Measurements from ENCODE around the gene C2orf49. TPM values are rescaled to one million over a fixed set of nuclear protein-coding genes. Genes with fewer than 3 reads are reported as not detected.

The C2orf49 gene
- total RNA-seq (2021; ENCODE audit: unreplicated experiment) = 20.0 TPM
- polyA plus RNA-seq (2012; ENCODE audit: insufficient read length) = 24.3 TPM
- Bru-seq, nascent RNA = percentile 91 among the genes with signal in this experiment
- BruChase-seq, experiment 1, labeled RNA remaining after a 2-hour chase = percentile 95 among the genes with signal in this experiment
- percentile 82 among the genes with signal in this experiment for BruChase-seq, experiment 2, labeled RNA remaining after a 6-hour chase
- long read RNA-seq, full-length matches to known transcripts = 27 of 36 reads
- long read RNA-seq, partial matches to known transcripts = 6 of 36 reads
- long read RNA-seq, other reads (novel, unspliced or antisense) = 3 of 36 reads

- Histone ChIP-seq H3K27me3 (ENCODE audit: control insufficient read depth, insufficient read depth, low read length) (no peaks in the 10 kb centered on the region), H3K4me3 (ENCODE audit: low read depth in 2 of 2, low read length in 2 of 2) (peak within 1 kb of the TSS; percentile 99 to 100), H3K36me3 (ENCODE audit: control insufficient read depth, insufficient read depth, low read length) (peaks cover 30% of the 10 kb centered on the region), H3K27ac (ENCODE audit: low read length) (peak within 1 kb of the TSS; percentile 99), H3K4me1 (ENCODE audit: control insufficient read depth, insufficient read depth, low read length) (peaks cover 11% of the 10 kb centered on the region), H3K9me3 (ENCODE audit: control insufficient read depth, insufficient read depth, low read depth, low read length) (no peaks in the 10 kb centered on the region)
- DNase-seq (ENCODE audit: low read depth, low spot score) (peak; percentile 58), ATAC-seq (peak; percentile 95)
- ChIA-PET POLR2A (interaction anchor here (0.6 to 1.0 kb wide), 2 partner anchors 9 to 212 kb away, joined by 3 read pairs; no protein-coding TSS in a partner anchor), CTCF (no interaction called here)
- no TSS peak for BruUV-seq (replicated peaks)
- intact Hi-C loops (cut with micrococcal nuclease; ENCODE audit: unreplicated experiment) (no loop called here), in situ Hi-C loops (cut with HindIII; ENCODE audit: low pct_unique_long_range_greater_than_20kb, low sequenced_read_pairs) (no loop called here)
- peak; percentile 62; the same call in 1 of the 2 replicates for TF ChIP-seq SIN3A (IDR thresholded peaks at IDR 0.05; ENCODE audit: borderline replicate concordance, insufficient read depth, low read depth, low read length)
- TF ChIP-seq POLR2AphosphoS5 (IDR thresholded peaks at IDR 0.05; ENCODE audit: low read depth, low read length) = peak; percentile 61
- TF ChIP-seq TCF7L2 (IDR thresholded peaks at IDR 0.05; ENCODE audit: low read depth, low read length) = no peak
Observed at GRCh38 chr2:105337122-105338019, at the start of gene C2orf49. Gene C2orf49, plus strand, starts transcription at chr2:105337540. Its CDS starts 48 bp downstream, at chr2:105337588.

- no peaks in the 10 kb centered on the region for H3K9me3 ChIP-seq (ENCODE audit: control insufficient read depth, insufficient read depth, low read depth, low read length)
- in situ Hi-C loops (cut with HindIII; ENCODE audit: low pct_unique_long_range_greater_than_20kb, low sequenced_read_pairs) = no loop called here
Observed at GRCh38 chr2:105287692-105288091, 49.6 kb upstream of the C2orf49 start.

More at GRCh38 chr2:105287692-105288091, 49.6 kb upstream of the C2orf49 start:
- no peak overlapping the region for H3K27ac ChIP-seq (ENCODE audit: low read length)
- CTCF ChIA-PET = interaction anchor here (0.6 to 0.8 kb wide), 3 partner anchors 13 to 1186 kb away, joined by 3 to 10 read pairs (median 4); no protein-coding TSS in a partner anchor
- ATAC-seq (0 out of 2 replicates have a peak, but pooled peaks have one; percentile 70), DNase-seq (ENCODE audit: low read depth, low spot score) (peak; percentile 8)
- H3K36me3 ChIP-seq (ENCODE audit: control insufficient read depth, insufficient read depth, low read length) = no peaks in the 10 kb centered on the region
- TF ChIP-seq, protein P1, sequence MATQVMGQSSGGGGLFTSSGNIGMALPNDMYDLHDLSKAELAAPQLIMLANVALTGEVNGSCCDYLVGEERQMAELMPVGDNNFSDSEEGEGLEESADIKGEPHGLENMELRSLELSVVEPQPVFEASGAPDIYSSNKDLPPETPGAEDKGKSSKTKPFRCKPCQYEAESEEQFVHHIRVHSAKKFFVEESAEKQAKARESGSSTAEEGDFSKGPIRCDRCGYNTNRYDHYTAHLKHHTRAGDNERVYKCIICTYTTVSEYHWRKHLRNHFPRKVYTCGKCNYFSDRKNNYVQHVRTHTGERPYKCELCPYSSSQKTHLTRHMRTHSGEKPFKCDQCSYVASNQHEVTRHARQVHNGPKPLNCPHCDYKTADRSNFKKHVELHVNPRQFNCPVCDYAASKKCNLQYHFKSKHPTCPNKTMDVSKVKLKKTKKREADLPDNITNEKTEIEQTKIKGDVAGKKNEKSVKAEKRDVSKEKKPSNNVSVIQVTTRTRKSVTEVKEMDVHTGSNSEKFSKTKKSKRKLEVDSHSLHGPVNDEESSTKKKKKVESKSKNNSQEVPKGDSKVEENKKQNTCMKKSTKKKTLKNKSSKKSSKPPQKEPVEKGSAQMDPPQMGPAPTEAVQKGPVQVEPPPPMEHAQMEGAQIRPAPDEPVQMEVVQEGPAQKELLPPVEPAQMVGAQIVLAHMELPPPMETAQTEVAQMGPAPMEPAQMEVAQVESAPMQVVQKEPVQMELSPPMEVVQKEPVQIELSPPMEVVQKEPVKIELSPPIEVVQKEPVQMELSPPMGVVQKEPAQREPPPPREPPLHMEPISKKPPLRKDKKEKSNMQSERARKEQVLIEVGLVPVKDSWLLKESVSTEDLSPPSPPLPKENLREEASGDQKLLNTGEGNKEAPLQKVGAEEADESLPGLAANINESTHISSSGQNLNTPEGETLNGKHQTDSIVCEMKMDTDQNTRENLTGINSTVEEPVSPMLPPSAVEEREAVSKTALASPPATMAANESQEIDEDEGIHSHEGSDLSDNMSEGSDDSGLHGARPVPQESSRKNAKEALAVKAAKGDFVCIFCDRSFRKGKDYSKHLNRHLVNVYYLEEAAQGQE (IDR thresholded peaks at IDR 0.05; ENCODE audit: insufficient read depth in 1 of 2, low read depth in 2 of 2, low read length in 1 of 2) = no peak
- TF ChIP-seq CTCF (IDR thresholded peaks at IDR 0.05) = peak; percentile 79
- H3K4me1 ChIP-seq (ENCODE audit: control insufficient read depth, insufficient read depth, low read length) = no peaks in the 10 kb centered on the region
- BruUV-seq (replicated peaks) = no TSS peak
- no peaks in the 10 kb centered on the region for H3K27me3 ChIP-seq (ENCODE audit: control insufficient read depth, insufficient read depth, low read length)
- POLR2A ChIA-PET = no interaction called here
- intact Hi-C loops (cut with micrococcal nuclease; ENCODE audit: unreplicated experiment) = no loop called here
- H3K4me3 ChIP-seq (ENCODE audit: low read depth in 2 of 2, low read length in 2 of 2) = no peak overlapping the region

Data from Panc1 (cell line).